Activated gamma-delta T cell treated with Interleukin-2 at 50 U/mL for 16 hours (primary cell): ENCODE measurements around the gene SPNS3.

Source experiments
- DNase-seq: peaks from one replicate; pipeline ENCODE4 v3.0.0-alpha.2; 2020

Gene SPNS3

DNA sequence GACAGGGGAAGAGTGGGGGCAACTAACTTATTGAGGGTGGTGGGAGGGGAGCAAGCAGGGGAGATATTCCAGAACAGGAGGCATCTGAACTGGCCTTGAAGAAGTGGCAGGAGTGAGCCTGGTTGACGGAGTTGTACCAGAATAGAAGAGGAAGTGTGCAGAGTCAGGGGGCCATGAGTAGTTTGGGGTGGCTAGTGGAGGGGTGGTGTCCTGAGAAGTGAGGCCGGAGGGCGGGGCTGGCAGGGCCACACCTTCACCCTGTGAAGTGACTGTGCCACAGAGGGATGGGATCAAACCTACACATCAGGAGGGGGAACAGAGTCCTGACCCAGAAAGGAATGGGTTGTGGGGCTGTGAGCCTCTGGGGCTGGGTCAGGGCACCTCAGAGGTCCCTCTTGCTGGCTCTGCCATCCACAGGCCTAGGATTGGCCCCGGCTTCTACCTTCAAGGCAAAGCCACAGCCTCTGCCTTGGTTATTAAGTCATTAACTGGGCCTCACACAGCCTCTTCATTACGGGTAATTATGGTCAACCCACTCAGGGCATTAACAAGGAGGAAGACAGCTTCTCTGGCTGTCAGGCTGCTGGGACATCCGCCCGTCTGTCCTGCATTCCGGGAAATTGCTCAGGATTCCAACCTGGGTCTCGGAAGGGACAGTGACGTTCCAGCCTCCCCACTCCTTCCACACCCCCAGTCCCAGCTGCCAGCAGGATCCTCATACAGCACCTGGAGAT lies 77.6 kb downstream of the SPNS3 start:
- no peak for DNase-seq

DNA sequence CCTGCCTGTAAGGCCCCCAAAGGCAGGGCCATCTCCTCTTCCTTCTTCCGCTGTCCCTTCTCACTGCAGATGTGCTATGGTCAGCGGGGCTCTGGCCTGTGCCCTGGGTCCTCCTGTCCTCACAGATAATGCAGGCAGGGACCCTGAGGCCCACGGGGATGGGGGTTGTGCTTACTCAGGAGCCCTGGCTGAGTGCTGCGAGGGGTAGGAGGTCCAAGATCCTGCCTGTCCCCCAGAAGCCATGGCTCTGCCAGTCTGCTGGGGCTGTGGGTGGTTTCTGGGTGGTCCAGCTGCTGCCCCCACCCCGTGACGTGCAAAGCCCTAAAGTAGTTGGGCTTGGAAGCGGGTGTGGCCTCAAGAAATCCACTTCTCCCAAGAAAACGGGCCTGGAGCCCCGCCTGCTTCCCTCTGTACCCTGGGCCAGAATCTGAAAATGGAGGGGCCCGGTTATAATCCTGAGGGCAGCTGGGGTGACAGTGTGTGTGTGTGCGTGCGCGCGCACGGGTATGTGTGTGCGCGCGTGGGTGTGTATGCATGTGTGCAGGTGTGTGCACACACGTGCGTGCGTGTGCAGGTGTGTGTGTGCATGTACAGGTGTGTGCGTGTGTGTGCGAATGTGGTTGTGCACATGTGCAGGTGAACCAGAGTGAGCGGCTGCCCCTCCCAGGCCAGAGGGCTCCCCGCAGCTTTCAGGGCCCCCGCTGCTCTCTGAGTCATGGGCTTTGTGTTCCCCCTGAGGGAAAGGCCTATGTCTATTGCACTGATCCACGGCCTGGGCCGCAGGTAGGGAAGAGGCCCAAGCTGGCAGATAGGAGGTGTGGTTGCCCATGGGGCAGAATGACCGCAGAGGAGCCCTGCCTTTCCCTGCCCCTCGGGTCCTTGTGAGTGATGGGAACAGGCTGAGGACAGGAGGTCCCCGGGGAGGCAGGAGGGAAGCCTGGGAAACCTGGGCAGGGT lies 78.7 kb downstream of the SPNS3 start:
- DNase-seq = no peak

DNA sequence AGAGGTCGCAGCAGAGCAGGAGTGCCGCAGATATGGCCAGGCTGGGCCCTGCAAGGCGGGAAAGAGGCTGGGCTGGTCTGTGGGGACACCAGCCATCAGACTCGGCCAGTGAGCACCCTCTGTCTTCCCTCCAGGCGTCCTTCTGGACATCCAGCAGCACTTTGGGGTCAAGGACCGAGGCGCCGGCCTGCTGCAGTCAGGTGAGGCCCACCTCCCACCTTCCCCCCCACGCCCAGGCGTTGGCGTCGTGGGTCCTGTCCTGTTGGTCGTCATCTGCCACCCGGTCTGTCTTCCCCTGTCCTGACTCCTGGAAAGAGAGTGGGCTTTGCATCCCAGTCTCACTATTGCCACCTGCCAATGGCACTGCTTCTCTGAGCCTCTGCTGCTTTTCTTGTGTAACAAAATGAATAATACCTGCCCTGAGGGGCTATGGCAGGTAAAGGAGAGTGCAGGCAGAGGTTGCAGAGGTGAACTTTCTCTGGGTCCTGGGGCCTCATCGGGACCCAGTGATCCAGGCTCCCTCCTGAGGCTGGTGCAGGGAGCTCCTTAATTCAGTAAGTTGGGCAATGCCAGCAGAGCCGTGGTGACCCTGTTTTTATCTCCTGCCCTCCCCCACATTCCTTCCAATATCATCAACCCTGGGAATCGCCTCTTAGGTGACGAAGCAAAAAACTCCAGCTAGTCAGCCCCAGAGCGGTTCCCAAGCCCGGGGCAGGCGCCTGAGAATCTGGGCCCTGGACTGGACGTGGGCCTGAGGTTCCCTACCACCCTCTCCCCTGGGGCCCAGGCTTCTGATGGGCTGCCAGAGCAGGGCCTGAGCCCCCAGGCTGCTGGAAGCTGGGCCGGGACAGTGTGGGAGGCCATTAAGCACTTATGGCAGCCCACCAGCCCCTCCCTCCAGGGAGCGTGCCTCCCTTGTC lies 79.6 kb downstream of the SPNS3 start:
- no peak for DNase-seq

DNA sequence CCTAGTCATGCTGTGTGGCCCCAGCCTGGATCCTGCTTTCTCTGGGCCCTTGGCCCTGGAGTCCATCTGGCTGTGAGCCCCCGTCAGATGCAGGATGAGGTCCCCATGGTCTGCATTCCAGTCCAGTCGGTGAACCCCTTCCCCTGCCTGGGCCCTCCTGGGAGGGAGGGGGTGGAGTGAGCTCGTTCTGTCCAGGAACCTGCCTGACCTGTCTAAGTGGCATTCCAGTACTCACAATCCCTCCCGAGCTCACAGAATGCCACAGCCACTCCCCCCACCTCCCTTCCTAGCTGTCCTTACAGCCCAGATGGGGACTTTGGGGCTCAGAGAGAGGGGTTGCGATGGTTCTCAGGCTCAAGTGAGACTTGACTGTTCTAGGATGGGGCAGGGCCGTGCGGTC lies 80.5 kb downstream of the SPNS3 start:
- DNase-seq = no peak

DNA sequence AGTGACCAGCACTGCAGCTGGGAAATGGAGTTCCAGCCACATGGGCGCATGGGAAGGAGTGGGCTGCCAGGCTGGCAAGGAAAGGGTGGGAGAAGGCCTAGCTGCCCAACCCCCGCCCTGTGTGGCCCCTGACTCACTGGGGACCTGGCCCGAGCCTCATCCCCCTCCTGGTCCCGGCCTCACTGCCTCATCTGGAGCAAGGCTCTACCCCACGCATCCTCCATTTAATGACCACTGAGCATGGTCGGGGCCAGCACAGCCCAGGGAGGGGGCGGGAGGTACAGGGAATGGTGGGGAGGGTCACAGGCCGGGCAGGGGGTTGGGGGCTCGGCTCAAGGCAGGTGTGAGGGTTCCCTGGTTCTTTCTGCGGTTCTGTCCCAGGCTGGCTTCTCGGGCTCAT lies 81.0 kb downstream of the SPNS3 start:
- no peak for DNase-seq

DNA sequence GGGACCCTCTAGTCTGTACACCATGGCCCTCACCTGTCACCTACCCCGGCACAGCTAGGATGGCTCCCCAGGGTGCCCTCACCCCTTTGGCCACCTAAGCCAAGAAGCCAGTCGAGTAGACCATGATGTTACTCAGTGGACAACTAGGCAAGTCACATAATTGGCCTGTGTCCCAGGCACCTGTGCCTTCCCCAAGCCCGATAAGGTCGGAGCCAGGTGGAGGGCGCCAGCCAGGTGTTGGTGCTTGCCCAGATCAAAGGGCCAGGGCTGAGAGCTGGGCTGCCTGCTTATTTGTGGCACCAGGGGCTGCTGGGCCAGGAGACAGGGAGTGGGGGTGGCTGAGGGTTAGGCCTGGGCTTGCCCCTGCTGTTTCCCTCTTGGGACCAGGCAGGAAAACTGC lies 81.8 kb downstream of the SPNS3 start:
- no peak for DNase-seq

DNA sequence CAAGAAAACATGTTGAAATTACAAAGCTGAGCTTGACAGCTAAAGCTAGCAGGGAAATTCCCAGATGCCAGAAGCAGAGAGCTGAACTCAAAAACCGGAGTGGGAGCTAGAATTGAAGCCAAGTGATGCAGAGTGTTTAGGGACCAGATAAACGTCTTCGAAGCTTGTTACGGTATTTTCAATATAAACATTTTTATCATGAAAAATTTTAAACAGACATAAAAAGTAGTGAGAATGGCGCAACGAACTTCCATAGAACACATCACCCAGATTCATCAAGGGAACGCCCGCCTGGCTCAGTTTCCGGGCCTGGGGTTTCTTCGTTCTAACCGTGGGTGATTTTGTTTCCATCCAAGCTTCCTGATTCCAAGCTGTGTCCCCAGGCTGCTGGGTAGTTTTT lies 83.0 kb downstream of the SPNS3 start:
- no peak for DNase-seq

DNA sequence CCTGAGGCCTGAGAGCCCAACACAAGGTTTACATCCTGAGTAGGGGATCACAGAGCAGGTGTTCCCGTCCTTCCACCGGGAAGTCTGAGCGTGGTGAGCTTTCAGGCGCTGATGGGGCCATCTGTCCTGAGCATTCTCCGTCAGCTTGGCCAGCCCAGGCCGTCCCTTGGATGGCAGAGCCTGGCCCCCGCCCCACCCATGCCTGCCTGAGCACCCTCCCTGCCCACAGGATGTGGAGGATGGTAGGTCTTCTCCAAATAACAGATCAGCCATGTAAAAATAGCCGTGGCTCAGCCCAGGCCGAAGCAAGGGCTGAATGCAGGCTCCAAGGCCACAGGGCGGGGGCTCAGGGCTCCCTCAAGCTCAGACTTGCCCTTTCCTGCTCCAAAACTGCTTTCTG lies 85.2 kb downstream of the SPNS3 start:
- DNase-seq = no peak

DNA sequence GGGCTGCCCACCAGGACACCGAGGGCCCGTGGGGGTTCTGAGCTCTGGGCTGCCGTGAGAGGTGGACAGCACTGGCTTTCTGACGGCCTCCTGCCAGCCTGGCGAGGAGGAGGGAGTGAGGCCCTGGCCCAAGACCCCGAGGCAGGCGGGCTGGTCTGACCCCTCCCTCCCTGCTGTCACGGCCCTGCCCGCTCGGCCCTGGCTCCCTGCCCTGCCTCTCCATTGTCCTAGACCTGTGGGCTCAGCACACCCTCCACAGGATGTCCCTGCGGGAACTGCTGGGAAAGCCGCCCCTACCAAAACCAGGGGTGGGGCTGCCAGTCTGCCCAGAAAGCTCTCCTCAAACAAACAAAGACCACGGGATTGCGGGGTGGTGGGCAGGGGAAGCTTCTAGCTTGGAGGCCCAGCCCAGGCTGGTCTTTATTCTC lies 85.6 kb downstream of the SPNS3 start:
- no peak for DNase-seq

DNA sequence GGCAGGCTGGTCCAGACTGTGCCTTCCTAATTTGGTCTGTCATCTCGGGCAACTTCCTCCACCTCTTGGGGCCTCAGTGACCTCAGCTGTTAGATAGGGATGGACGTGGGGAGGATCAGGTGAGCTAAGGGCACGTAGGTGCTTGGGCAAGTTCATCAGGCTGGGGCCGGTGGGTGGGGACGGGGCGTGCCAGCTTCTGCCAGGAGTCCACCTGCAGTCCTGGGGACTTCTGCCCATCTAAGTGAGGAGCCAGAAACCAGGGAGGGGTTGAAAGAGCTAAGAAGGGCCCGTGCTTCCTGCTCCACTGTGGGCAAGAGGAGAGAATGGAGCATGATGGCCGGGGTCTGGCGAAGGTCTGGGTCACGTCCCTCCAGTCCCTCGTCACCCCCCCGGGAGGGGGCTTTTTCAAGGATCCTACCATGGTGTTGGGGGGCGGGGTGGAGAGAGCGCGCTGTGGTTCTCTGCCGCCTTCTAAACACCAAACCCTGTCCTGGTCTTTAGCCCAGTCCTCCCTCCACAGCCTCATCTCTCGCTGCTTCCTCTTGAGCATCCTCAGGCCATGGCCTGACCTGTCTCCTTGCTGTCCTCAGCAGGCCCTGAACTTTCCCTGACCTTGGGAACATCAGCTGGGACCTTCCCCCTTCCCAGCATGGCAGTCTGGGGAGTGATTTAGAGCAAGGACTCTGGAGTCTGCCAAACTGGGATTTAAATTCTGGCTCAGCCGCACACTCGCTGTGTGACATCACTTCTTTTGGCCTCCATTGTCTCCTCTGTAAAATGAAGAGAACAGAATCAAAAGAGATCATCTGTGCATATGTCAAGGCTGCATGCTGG lies 86.5 kb downstream of the SPNS3 start:
- no peak for DNase-seq

DNA sequence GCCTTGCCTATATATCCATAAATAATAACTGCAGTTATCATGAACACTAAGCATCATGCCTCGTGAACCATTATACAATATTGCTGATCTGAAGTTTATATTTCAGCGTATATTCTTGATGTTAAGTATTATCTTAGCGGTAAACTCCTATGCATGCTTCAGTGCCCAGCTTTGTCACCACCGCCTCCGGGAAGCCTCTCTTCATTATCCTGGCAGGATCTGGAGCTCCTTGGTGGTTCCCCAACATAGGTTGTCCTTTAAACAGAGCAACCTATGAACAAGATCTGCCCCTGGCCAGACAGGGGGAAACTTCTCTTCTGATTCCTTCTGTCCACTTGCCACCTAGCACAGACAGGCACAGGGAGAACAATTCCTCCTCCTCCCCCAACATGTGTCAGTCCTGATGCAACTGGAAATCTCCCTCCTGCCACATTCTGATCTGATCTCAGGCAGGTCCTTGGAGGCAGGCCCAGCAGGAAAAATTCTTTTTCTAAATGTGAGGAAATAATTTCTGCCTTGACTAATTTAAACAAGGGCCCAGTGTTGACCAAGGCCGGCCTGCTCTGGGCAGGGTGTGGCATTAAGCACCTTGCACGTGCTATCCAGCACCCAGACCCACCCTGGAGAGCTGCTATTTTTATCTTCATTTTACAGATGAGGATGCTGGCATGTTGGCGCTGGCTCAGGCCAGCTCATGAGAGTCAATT lies 87.3 kb downstream of the SPNS3 start:
- no peak for DNase-seq

DNA sequence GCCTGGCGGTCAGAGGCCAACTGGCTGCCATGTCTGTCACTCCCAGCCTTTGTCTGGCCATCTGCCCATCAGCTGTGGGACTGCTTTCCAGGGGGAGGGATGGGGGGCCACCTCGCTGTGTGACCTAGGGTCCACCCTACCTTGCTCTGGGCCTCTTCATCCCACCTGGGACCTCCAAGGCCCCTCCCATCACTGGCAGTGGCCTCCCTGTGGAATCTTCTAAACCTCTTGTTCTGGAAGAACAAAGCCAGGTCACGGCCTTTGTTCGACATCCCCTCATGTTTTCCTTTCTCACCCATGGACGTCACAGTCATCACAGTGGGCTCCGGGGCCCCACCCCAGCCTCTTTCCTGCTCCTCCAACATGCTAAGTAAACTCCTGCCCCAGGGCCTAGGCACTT lies 88.9 kb downstream of the SPNS3 start:
- DNase-seq = no peak

DNA sequence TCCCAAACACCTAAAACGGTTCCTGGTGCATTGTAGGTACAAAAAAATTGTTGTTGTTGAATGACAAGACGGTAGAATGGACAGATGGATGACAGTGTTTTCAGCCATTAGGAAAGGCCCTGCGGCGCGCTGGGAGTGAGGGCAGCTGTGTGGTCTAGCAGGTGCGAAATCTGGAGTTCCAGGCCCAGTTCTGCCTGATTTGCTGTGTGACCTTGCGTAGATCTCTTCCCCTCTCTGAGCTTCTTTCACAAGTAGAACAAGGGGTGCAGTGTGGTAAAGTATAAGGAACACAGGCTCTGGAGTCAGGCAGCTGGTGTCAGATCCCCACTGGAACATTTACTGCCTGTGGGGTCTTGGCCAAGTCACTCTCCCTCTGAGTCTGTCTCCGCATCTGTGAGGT lies 90.2 kb downstream of the SPNS3 start:
- DNase-seq = no peak

DNA sequence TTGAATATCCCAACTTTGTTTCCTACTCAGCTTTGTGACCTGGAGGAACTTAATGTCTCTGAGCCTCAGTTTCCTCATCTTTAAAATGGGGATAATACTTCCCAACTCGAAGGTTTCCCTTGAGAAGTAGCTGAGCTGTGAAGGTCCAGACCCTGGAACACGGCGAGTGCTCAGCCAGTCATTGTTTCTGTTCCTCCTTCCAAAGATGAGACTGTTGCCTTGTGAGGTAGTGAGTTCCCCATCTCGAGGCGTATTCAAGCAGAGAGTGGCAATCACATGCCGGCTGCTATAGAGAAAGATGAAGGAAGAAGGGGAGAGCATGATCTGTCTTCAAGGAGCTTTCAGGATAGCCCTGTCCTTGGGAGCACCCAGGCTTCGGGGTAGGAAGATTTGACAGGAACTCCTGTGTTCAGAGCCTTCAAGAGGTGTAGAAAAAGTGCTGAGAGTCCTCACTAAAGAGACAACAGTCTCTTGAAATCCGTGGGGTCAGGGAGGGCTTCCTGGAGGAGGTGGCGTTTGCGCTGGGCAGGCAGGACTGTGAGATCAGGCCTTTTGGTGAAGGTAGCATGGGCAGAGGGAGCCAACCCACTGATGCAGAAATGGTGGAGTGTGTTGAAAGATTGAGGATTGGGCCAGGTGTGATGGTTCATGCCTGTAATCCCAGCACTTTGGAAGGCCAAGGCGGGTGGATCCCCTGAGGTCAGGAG lies 92.1 kb downstream of the SPNS3 start:
- DNase-seq = no peak

DNA sequence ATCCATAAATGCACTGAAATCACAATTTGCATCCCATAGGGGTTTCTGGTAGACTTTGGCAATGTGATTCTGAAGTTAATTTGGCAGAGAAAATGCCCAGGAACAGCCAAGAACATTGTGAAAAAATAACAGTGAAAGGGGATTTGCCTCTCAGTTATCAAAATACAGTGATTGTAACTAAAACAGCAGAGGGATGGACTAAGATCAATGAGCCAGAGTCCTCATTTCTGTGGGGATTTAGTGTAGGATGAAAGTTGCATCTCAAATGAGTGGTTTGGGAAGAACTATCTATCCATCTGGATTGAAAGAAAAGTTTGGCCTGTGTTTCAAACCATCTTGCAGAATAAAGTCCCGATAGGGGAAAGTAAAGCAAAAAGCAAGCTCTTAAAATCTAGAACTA lies 93.4 kb downstream of the SPNS3 start:
- DNase-seq = no peak

DNA sequence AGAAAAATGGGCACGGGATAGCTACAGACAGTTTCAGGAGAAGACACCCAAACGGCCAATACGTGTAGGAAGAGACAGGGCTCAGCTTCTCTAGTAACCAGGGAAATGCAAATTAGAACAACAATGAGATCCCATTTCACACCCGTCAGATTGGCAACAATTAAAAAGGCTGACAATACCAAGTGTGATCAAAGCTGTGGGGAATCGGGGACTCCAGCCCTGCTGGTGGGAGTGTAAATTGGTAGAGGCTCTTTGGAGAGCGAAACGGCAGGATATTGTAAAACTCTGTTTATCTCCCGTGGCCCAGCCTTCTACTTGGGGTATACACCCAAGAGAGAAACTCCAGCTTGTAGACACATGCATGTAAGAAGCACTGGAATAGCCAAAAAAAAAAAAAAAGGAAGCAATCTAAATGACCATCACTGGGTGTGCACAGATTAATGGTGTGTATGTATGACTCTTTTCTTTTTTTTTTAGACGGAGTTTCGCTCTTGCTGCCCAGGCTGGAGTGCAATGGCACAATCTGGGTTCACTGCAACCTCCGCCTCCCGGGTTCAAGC lies 93.9 kb downstream of the SPNS3 start:
- no peak for DNase-seq

DNA sequence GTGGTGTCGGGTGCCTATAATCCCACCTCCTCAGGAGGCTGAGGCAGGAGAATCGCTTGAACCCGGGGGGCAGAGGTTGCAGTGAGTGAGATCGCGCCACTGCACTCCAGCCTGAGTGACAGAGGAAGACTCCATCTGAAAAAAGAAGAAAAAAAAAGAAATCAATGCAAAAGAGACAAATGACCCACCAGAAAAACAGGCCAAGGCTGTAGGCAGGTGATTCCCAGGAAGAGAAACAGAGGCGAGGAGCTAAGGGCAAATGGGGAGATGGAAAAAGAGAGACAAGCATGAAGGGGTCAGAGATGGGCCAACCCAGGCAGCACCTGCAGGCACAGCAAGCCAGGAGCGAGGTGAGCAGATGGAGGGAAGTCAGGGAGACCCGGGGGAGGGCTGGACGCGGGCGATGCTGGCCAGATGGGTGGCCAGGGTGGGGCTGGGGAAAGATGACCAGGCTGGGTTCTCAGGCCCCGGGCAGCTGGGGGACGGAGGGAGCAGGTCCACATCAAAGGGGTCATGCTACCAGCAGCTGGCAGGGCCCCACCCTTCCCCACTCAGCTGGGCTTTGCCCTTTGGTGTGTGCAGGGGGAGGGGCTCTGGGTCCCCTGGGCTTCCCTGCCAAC lies 95.9 kb downstream of the SPNS3 start:
- no peak for DNase-seq

DNA sequence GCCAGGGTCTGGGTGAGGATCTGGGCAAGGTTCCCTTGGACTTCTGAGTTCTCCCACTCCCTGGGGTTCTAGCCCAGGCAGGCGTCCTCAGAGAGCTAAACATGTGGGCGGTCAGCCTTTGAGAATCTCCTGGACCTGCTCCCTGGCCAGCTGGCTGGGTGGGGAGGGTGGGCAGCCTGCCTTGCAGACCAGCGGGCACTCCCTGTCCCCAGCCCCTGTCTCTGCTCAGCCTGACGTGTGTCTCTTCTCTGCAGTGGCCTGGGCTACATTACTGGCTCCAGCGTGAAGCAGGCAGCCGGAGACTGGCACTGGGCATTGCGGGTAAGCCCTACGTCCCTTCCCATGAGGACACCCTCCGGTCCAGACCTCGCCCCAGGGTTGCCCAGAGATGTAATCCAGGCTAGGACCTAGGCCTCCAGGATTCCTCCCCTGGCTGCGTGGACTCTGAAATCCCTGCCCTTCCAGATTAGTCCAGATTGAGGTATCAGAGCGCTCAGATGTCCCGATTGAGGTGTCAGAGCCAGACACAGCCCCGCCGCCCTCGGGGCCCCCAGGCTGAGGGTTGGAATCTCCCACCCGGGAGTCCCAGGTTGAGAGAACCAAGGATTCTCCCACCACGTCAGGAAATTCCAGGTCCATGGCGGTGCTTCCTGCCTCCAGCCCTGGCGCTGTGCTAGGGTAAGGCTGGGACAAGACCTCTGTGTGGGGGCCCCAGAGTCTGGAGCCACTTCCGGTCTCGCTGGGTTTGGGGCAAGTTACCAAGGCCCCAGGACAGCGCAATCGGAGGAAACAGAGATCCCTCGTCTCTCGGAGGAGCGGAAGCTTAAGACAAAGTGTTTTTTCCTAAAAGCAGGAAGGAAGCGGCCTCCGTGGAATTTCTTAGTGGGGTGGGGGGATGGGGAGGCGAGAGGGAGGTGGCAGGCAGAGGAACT lies 97.3 kb downstream of the SPNS3 start:
- no peak for DNase-seq
